H9 (cell line): ENCODE data around the gene CRIP2. TPM values are rescaled to one million over a fixed set of nuclear protein-coding genes. Genes with fewer than 3 reads are reported as not detected.

Experiments
- DNase-seq: peaks from one replicate; pipeline ENCODE4 v3.0.0-alpha.2; 2017
- H2AFZ ChIP-seq: one replicate; pipeline ENCODE4 v1.6.1; 2013; ENCODE audit warnings: mild to moderate bottlenecking, low read length, control low read depth, moderate library complexity
- H2AK5ac ChIP-seq: 2 replicates; pipeline ENCODE4 v1.6.1; 2013; ENCODE audit warnings: low read length, control low read depth, mixed read lengths; ENCODE audit not compliant: insufficient read length
- H2BK120ac ChIP-seq: one replicate; pipeline ENCODE4 v1.6.1; 2013; ENCODE audit warnings: low read depth, mild to moderate bottlenecking, low read length, control low read depth, inconsistent platforms; ENCODE audit not compliant: poor library complexity, severe bottlenecking
- H2BK12ac ChIP-seq: 2 replicates; pipeline ENCODE4 v1.6.1; 2013; ENCODE audit warnings: low read length, control low read depth, mixed read lengths, low read depth; ENCODE audit not compliant: insufficient read length
- H2BK15ac ChIP-seq: 2 replicates; pipeline ENCODE4 v1.6.1; 2013; ENCODE audit warnings: low read depth, low read length, control low read depth
- H2BK20ac ChIP-seq: one replicate; pipeline ENCODE4 v1.6.1; 2013; ENCODE audit warnings: low read depth, mild to moderate bottlenecking, low read length, control low read depth, inconsistent platforms; ENCODE audit not compliant: poor library complexity, severe bottlenecking
- H2BK5ac ChIP-seq: 2 replicates; pipeline ENCODE4 v1.6.1; 2013; ENCODE audit warnings: low read length, control low read depth, mixed read lengths; ENCODE audit not compliant: insufficient read length
- H3K14ac ChIP-seq: 2 replicates; pipeline ENCODE4 v1.6.1; 2013; ENCODE audit warnings: low read length, control low read depth; ENCODE audit not compliant: insufficient read depth
- H3K18ac ChIP-seq: 2 replicates; pipeline ENCODE4 v1.6.1; 2013; ENCODE audit warnings: low read depth, mild to moderate bottlenecking, mixed read lengths, low read length, control low read depth; ENCODE audit not compliant: insufficient read length
- H3K23ac ChIP-seq: 2 replicates; pipeline ENCODE4 v1.6.1; 2013; ENCODE audit warnings: low read length, control low read depth, mixed read lengths, low read depth; ENCODE audit not compliant: insufficient read length
- H3K23me2 ChIP-seq: 2 replicates; pipeline ENCODE4 v1.6.1; 2013; ENCODE audit warnings: low read depth, mild to moderate bottlenecking, mixed read lengths, low read length, control low read depth; ENCODE audit not compliant: insufficient read length, poor library complexity, severe bottlenecking
- H3K27ac ChIP-seq: 2 replicates; pipeline ENCODE4 v1.5.1; 2013; ENCODE audit warnings: low read length, control low read depth, mixed read lengths, low read depth; ENCODE audit not compliant: insufficient read length
- H3K27me3 ChIP-seq: 2 replicates; pipeline ENCODE4 v1.6.1; 2013; ENCODE audit warnings: low read length, control low read depth, inconsistent platforms; ENCODE audit not compliant: insufficient read depth
- H3K4ac ChIP-seq: 2 replicates; pipeline ENCODE4 v1.6.1; 2013; ENCODE audit warnings: low read depth, mild to moderate bottlenecking, control low read depth, inconsistent platforms, low read length, moderate library complexity
- H3K4me1 ChIP-seq: 2 replicates; pipeline ENCODE4 v1.6.1; 2013; ENCODE audit warnings: low read length, control low read depth, inconsistent platforms; ENCODE audit not compliant: insufficient read depth
- H3K4me2 ChIP-seq: 2 replicates; pipeline ENCODE4 v1.6.1; 2013; ENCODE audit warnings: low read length, control low read depth, mixed read lengths; ENCODE audit not compliant: insufficient read length, insufficient read depth
- H3K56ac ChIP-seq: 2 replicates; pipeline ENCODE4 v1.6.1; 2013; ENCODE audit warnings: low read depth, mild to moderate bottlenecking, mixed read lengths, low read length, control low read depth; ENCODE audit not compliant: insufficient read length
- H3K79me1 ChIP-seq: 2 replicates; pipeline ENCODE4 v1.6.1; 2013; ENCODE audit warnings: low read depth, mild to moderate bottlenecking, moderate library complexity, low read length, control low read depth, inconsistent platforms; ENCODE audit not compliant: insufficient read depth, poor library complexity, severe bottlenecking
- H3K79me2 ChIP-seq: 2 replicates; pipeline ENCODE4 v1.6.1; 2013; ENCODE audit warnings: low read length, control low read depth, inconsistent platforms; ENCODE audit not compliant: insufficient read depth
- H3K9ac ChIP-seq: 2 replicates; pipeline ENCODE4 v1.6.1; 2013; ENCODE audit warnings: low read length, control low read depth, mixed read lengths; ENCODE audit not compliant: insufficient read length; ENCODE audit errors: extremely low read depth
- H3K9me3 ChIP-seq: one replicate; pipeline ENCODE4 v1.6.1; 2013; ENCODE audit warnings: low read depth, low read length, inconsistent platforms; ENCODE audit not compliant: control insufficient read depth
- H3T11ph ChIP-seq: one replicate; pipeline ENCODE4 v1.6.1; 2013; ENCODE audit warnings: mild to moderate bottlenecking, low read length, control low read depth, inconsistent platforms
- H4K20me1 ChIP-seq: one replicate; pipeline ENCODE4 v1.6.1; 2013; ENCODE audit not compliant: control insufficient read depth, insufficient read length, insufficient read depth
- H4K5ac ChIP-seq: 2 replicates; pipeline ENCODE4 v1.6.1; 2013; ENCODE audit warnings: low read depth, mild to moderate bottlenecking, mixed read lengths, low read length, control low read depth; ENCODE audit not compliant: insufficient read length
- H4K8ac ChIP-seq: replicated peaks from 2 replicates; pipeline ENCODE4 v1.6.1; 2013; ENCODE audit warnings: low read length, control low read depth, mixed read lengths, low read depth; ENCODE audit not compliant: insufficient read length
- H4K91ac ChIP-seq: 2 replicates; pipeline ENCODE4 v1.6.1; 2013; ENCODE audit warnings: low read depth, mild to moderate bottlenecking, moderate library complexity, mixed read lengths, low read length, control low read depth; ENCODE audit not compliant: insufficient read length
- H3K27ac Mint-ChIP-seq, 3 experiments: 2 replicates in 2 of 3; 3 replicates in 1 of 3; pipeline ENCODE4 v1.8.0; 2020 to 2021; ENCODE audit warnings: mixed read lengths in 3 of 3, mild to moderate bottlenecking in 1 of 3, moderate library complexity in 1 of 3
- H3K27me3 Mint-ChIP-seq: 2 replicates; pipeline ENCODE4 v1.8.0; 2021; ENCODE audit warnings: low read depth, mild to moderate bottlenecking, moderate library complexity, mixed read lengths
- H3K36me3 Mint-ChIP-seq, 3 experiments: 2 replicates in 2 of 3; 3 replicates in 1 of 3; pipeline ENCODE4 v1.8.0; 2020 to 2021; ENCODE audit warnings: low read depth in 3 of 3, mixed read lengths in 3 of 3; ENCODE audit not compliant: insufficient read depth in 1 of 3
- H3K4me1 Mint-ChIP-seq, 2 experiments: 2 replicates each; pipeline ENCODE4 v1.8.0; 2020; ENCODE audit warnings: mixed read lengths in 2 of 2
- H3K4me3 Mint-ChIP-seq, 2 experiments: 2 replicates in 1 of 2; 3 replicates in 1 of 2; pipeline ENCODE4 v1.8.0; 2020 to 2021; ENCODE audit warnings: mild to moderate bottlenecking in 2 of 2, mixed read lengths in 2 of 2, moderate library complexity in 1 of 2
- H3K9me3 Mint-ChIP-seq, 2 experiments: 2 replicates in 1 of 2; 3 replicates in 1 of 2; pipeline ENCODE4 v1.8.0; 2020; ENCODE audit warnings: mild to moderate bottlenecking in 2 of 2, mixed read lengths in 2 of 2, moderate library complexity in 1 of 2
- CTCF ChIP-seq: fragments of 200-600 bp; sonication (generic); conservative IDR thresholded peaks from 3 replicates; pipeline ENCODE4 v1.8.0; 2021; ENCODE audit warnings: antibody characterized with exemption, mild to moderate bottlenecking
- WGBS: extraction: QIAGEN DNeasy Blood & Tissue Kit; methylation state at CpG from one replicate; pipeline ENCODE4 v1.1.7; 2013; ENCODE audit warnings: missing lambda C conversion rate, low lambda C conversion rate, mixed read lengths; ENCODE audit not compliant: insufficient read length; ENCODE audit errors: extremely low coverage; 5-methylcytosine and 5-hydroxymethylcytosine counted together
- total RNA-seq: library from RNA; stranded (reverse); gene quantifications from 2 replicates; pipeline ENCODE4 v1.2.1, GENCODE V29; 2021

Gene CRIP2
- total RNA-seq, 1 experiment from 2014 or later = 5.7 TPM

- no peak overlapping the region for H2BK120ac ChIP-seq
- H2BK20ac ChIP-seq = no peak overlapping the region
- H2AFZ ChIP-seq = no peak overlapping the region
- no peaks in the 10 kb centered on the region for H4K20me1 ChIP-seq
- no peak overlapping the region for H2BK15ac ChIP-seq
- no CpG with 5 or more reads among the region's 20 CpGs for WGBS
- no peak for TF ChIP-seq CTCF
- H3K27ac Mint-ChIP-seq = no peak overlapping the region
- no peak overlapping the region for H3K9ac ChIP-seq
- no peak overlapping the region for H2AK5ac ChIP-seq
- peaks cover 6% of the 10 kb centered on the region for H3K23me2 ChIP-seq
- no peak overlapping the region for H4K8ac ChIP-seq
- H4K91ac ChIP-seq = no peak overlapping the region
- H3K14ac ChIP-seq = 0 out of 2 replicates have a peak overlapping the region, but pooled peaks have one; percentile 48
- peaks cover 4 to 14% of the 10 kb centered on the region in 2 experiments for H3K4me1 Mint-ChIP-seq
- H3K18ac ChIP-seq = no peak overlapping the region
- no peaks in the 10 kb centered on the region for H3K4me1 ChIP-seq
- H2BK12ac ChIP-seq = no peak overlapping the region
- no peaks in the 10 kb centered on the region for H3K9me3 ChIP-seq
- no peaks in the 10 kb centered on the region for H3K79me2 ChIP-seq
- peaks cover 0 to 4% of the 10 kb centered on the region in 2 experiments; a peak in 1 of 5 replicates for H3K9me3 Mint-ChIP-seq
- peaks cover 54% of the 10 kb centered on the region for H3K27me3 Mint-ChIP-seq
- H3K36me3 Mint-ChIP-seq = peaks cover 0 to 5% (median 0%) of the 10 kb centered on the region in 3 experiments; a peak in 2 of 7 replicates
- H3K27me3 ChIP-seq = peaks cover 26% of the 10 kb centered on the region; the same call in 1 of the 2 replicates
- no peak overlapping the region for H4K5ac ChIP-seq
- H2BK5ac ChIP-seq = no peak overlapping the region
- no peaks in the 10 kb centered on the region for H3K79me1 ChIP-seq
- no peak overlapping the region for H3K4ac ChIP-seq
- H3K27ac ChIP-seq = no peak overlapping the region
- no peak overlapping the region for H3K23ac ChIP-seq
- no peak overlapping the region for H3K56ac ChIP-seq
- no peak overlapping the region for H3T11ph ChIP-seq
- no peak for DNase-seq
- H3K4me3 Mint-ChIP-seq = peak overlapping the region in 1 of 2 experiments; percentile 80; a peak in 2 of 5 replicates
- H3K4me2 ChIP-seq = no peak overlapping the region
Observed at GRCh38 chr14:105488781-105489541, 14.3 kb downstream of the CRIP2 start.
